Naive B cell (primary cell): ENCODE results near the gene RAD51AP2. TPM values are rescaled to one million over a fixed set of nuclear protein-coding genes. Genes with fewer than 3 reads are reported as not detected.
"Not testable (repeated sequence)": the region's sequence is repeated elsewhere in the genome, so short reads cannot be mapped to it uniquely, and the experiment has no call there.

Experiments
- ATAC-seq, 2 donors: fragments of 150-1000 bp; cut with Tn5 transposase; 2 replicates each; pipeline ENCODE4 v1.10.0; 2021; ENCODE audit warnings: low read depth in 2 of 2, mild to moderate bottlenecking in 2 of 2, moderate library complexity in 2 of 2
- DNase-seq: peaks from one replicate; pipeline ENCODE4 v3.0.0; 2022
- H3K27ac Mint-ChIP-seq, 6 donors: one replicate each; pipeline ENCODE4 v1.8.0; 2020 to 2022; ENCODE audit warnings: mild to moderate bottlenecking in 6 of 6, mixed read lengths in 6 of 6, moderate library complexity in 5 of 6, inconsistent platforms in 2 of 6
- H3K27me3 Mint-ChIP-seq, 3 donors: one replicate each; pipeline ENCODE4 v1.8.0; 2021 to 2022; ENCODE audit warnings: mixed read lengths in 3 of 3, mild to moderate bottlenecking in 1 of 3
- H3K36me3 Mint-ChIP-seq, 2 donors: one replicate each; pipeline ENCODE4 v1.8.0; 2020 to 2022; ENCODE audit warnings: mixed read lengths in 2 of 2, inconsistent platforms in 1 of 2, mild to moderate bottlenecking in 1 of 2
- H3K4me1 Mint-ChIP-seq, 3 donors: one replicate each; pipeline ENCODE4 v1.8.0; 2020 to 2022; ENCODE audit warnings: mixed read lengths in 3 of 3, inconsistent platforms in 1 of 3, mild to moderate bottlenecking in 1 of 3, moderate library complexity in 1 of 3
- H3K4me3 Mint-ChIP-seq, 8 donors: one replicate each; pipeline ENCODE4 v1.8.0; 2020 to 2022; ENCODE audit warnings: mild to moderate bottlenecking in 8 of 8, mixed read lengths in 8 of 8, moderate library complexity in 8 of 8, inconsistent platforms in 2 of 8
- H3K9me3 Mint-ChIP-seq, 7 donors: one replicate each; pipeline ENCODE4 v1.8.0; 2020 to 2022; ENCODE audit warnings: mixed read lengths in 7 of 7, mild to moderate bottlenecking in 5 of 7, inconsistent platforms in 2 of 7, moderate library complexity in 1 of 7
- polyA plus RNA-seq, 6 donors: library from polyadenylated mRNA; unstranded; fragments of 300-500 nt; fragmentation: Illumina TruSeq; gene quantifications; one replicate each; pipeline ENCODE4 v1.2.3, GENCODE V29; 2021; ENCODE audit warnings: low read depth in 6 of 6

Gene RAD51AP2
- polyA plus RNA-seq = not detected

- H3K27me3 Mint-ChIP-seq = peaks cover 26 to 48% (median 35%) of the 10 kb centered on the region in 3 donors
- peak; percentile 50 to 55 for ATAC-seq
- no peaks in the 10 kb centered on the region for H3K36me3 Mint-ChIP-seq
- H3K27ac Mint-ChIP-seq = peak within 1 kb of the TSS in 4 of 6 donors; percentile 21 to 77 (median 34)
- peaks cover 8 to 9% (median 9%) of the 10 kb centered on the region in 3 donors for H3K4me1 Mint-ChIP-seq
- H3K4me3 Mint-ChIP-seq = peak within 1 kb of the TSS in 5 of 8 donors; percentile 32 to 64 (median 54)
- DNase-seq = peak; percentile 9
- peaks cover 0 to 3% (median 1%) of the 10 kb centered on the region in 7 donors for H3K9me3 Mint-ChIP-seq
Observed at GRCh38 chr2:17518212-17519154, at the start of gene RAD51AP2. RAD51AP2 (minus strand) TSS chr2:17518440; CDS start chr2:17518415, 25 bp downstream.

- ATAC-seq, H3K36me3 Mint-ChIP-seq, H3K4me1 Mint-ChIP-seq, DNase-seq, H3K4me3 Mint-ChIP-seq, H3K27ac Mint-ChIP-seq: not testable (repeated sequence)
- Mint-ChIP-seq H3K27me3 (peaks cover 8 to 26% (median 13%) of the 10 kb centered on the region in 3 donors), H3K9me3 (peaks cover 0 to 11% (median 4%) of the 10 kb centered on the region in 7 donors)
Observed at GRCh38 chr2:17565726-17566125, 47.5 kb upstream of the RAD51AP2 start.

GRCh38 chr2:17558878-17559277, 40.6 kb upstream of the RAD51AP2 start:
- H3K27ac Mint-ChIP-seq = no peak overlapping the region
- no peak overlapping the region for H3K4me3 Mint-ChIP-seq
- H3K4me1 Mint-ChIP-seq = no peaks in the 10 kb centered on the region
- DNase-seq = no peak
- no peak for ATAC-seq
- peaks cover 0 to 2% (median 0%) of the 10 kb centered on the region in 7 donors for H3K9me3 Mint-ChIP-seq
- H3K36me3 Mint-ChIP-seq = no peaks in the 10 kb centered on the region
- peaks cover 14 to 23% (median 20%) of the 10 kb centered on the region in 3 donors for H3K27me3 Mint-ChIP-seq

GRCh38 chr2:17558053-17558452, 39.8 kb upstream of the RAD51AP2 start:
- H3K9me3 Mint-ChIP-seq = peaks cover 0 to 2% (median 0%) of the 10 kb centered on the region in 7 donors
- no peak overlapping the region for H3K27ac Mint-ChIP-seq
- DNase-seq = no peak
- H3K27me3 Mint-ChIP-seq = peaks cover 13 to 20% (median 20%) of the 10 kb centered on the region in 3 donors
- no peaks in the 10 kb centered on the region for H3K4me1 Mint-ChIP-seq
- no peaks in the 10 kb centered on the region for H3K36me3 Mint-ChIP-seq
- no peak overlapping the region for H3K4me3 Mint-ChIP-seq
- no peak for ATAC-seq

GRCh38 chr2:17557596-17557995, 39.4 kb upstream of the RAD51AP2 start:
- DNase-seq = no peak
- no peaks in the 10 kb centered on the region for H3K4me1 Mint-ChIP-seq
- no peak for ATAC-seq
- H3K27ac Mint-ChIP-seq = no peak overlapping the region
- H3K9me3 Mint-ChIP-seq = peaks cover 0 to 2% (median 0%) of the 10 kb centered on the region in 7 donors
- H3K36me3 Mint-ChIP-seq = no peaks in the 10 kb centered on the region
- peaks cover 8 to 21% (median 20%) of the 10 kb centered on the region in 3 donors for H3K27me3 Mint-ChIP-seq
- H3K4me3 Mint-ChIP-seq = no peak overlapping the region

GRCh38 chr2:17555150-17555549, 36.9 kb upstream of the RAD51AP2 start:
- ATAC-seq = no peak
- Mint-ChIP-seq H3K4me3 (no peak overlapping the region), H3K9me3 (peaks cover 0 to 6% (median 0%) of the 10 kb centered on the region in 7 donors), H3K27me3 (peaks cover 14 to 20% (median 16%) of the 10 kb centered on the region in 3 donors), H3K27ac (no peak overlapping the region), H3K36me3 (no peaks in the 10 kb centered on the region), H3K4me1 (no peaks in the 10 kb centered on the region)
- DNase-seq = no peak

- H3K9me3 Mint-ChIP-seq = peaks cover 0 to 6% (median 0%) of the 10 kb centered on the region in 7 donors
- no peak for ATAC-seq
- no peak for DNase-seq
- no peaks in the 10 kb centered on the region for H3K4me1 Mint-ChIP-seq
- H3K27ac Mint-ChIP-seq = no peak overlapping the region
- no peaks in the 10 kb centered on the region for H3K36me3 Mint-ChIP-seq
- no peak overlapping the region for H3K4me3 Mint-ChIP-seq
- H3K27me3 Mint-ChIP-seq = peaks cover 24 to 34% (median 31%) of the 10 kb centered on the region in 3 donors
Observed at GRCh38 chr2:17550907-17551306, 32.7 kb upstream of the RAD51AP2 start.

- no peak for ATAC-seq
- H3K4me1 Mint-ChIP-seq = no peaks in the 10 kb centered on the region
Observed at GRCh38 chr2:17547737-17548136, 29.5 kb upstream of the RAD51AP2 start.

GRCh38 chr2:17547237-17547636, 29.0 kb upstream of the RAD51AP2 start:
- Mint-ChIP-seq H3K4me1 (no peaks in the 10 kb centered on the region), H3K9me3 (peaks cover 0 to 6% (median 0%) of the 10 kb centered on the region in 7 donors), H3K27me3 (peaks cover 43 to 56% (median 45%) of the 10 kb centered on the region in 3 donors), H3K4me3 (no peak overlapping the region), H3K36me3 (no peaks in the 10 kb centered on the region), H3K27ac (no peak overlapping the region)
- ATAC-seq = no peak
- no peak for DNase-seq

More at GRCh38 chr2:17547737-17548136, 29.5 kb upstream of the RAD51AP2 start:
- no peak overlapping the region for H3K27ac Mint-ChIP-seq
- H3K27me3 Mint-ChIP-seq = peaks cover 40 to 51% (median 41%) of the 10 kb centered on the region in 3 donors
- peaks cover 0 to 6% (median 0%) of the 10 kb centered on the region in 7 donors for H3K9me3 Mint-ChIP-seq
- no peak overlapping the region for H3K4me3 Mint-ChIP-seq
- no peaks in the 10 kb centered on the region for H3K36me3 Mint-ChIP-seq
- no peak for DNase-seq

GRCh38 chr2:17545680-17546613, 27.7 kb upstream of the RAD51AP2 start:
- no peak overlapping the region for H3K27ac Mint-ChIP-seq
- DNase-seq (no peak), ATAC-seq (no peak)
- H3K4me3 Mint-ChIP-seq = no peak overlapping the region
- H3K27me3 Mint-ChIP-seq = peaks cover 47 to 61% (median 56%) of the 10 kb centered on the region in 3 donors
- H3K36me3 Mint-ChIP-seq = no peaks in the 10 kb centered on the region
- H3K9me3 Mint-ChIP-seq = peaks cover 0 to 2% (median 0%) of the 10 kb centered on the region in 7 donors
- H3K4me1 Mint-ChIP-seq = peaks cover 1 to 6% (median 3%) of the 10 kb centered on the region in 3 donors

- H3K4me3 Mint-ChIP-seq = no peak overlapping the region
- DNase-seq (no peak), ATAC-seq (no peak)
- H3K27ac Mint-ChIP-seq = no peak overlapping the region
- H3K27me3 Mint-ChIP-seq = peaks cover 50 to 70% (median 66%) of the 10 kb centered on the region in 3 donors
- H3K9me3 Mint-ChIP-seq = peaks cover 0 to 4% (median 0%) of the 10 kb centered on the region in 7 donors
- peaks cover 8 to 14% (median 11%) of the 10 kb centered on the region in 3 donors for H3K4me1 Mint-ChIP-seq
- no peaks in the 10 kb centered on the region for H3K36me3 Mint-ChIP-seq
Observed at GRCh38 chr2:17544256-17544655, 26.0 kb upstream of the RAD51AP2 start.

GRCh38 chr2:17543848-17544247, 25.6 kb upstream of the RAD51AP2 start:
- Mint-ChIP-seq H3K9me3 (peaks cover 0 to 4% (median 0%) of the 10 kb centered on the region in 7 donors), H3K27ac (peak overlapping the region in 1 of 6 donors; percentile 49), H3K4me3 (no peak overlapping the region), H3K27me3 (peaks cover 48 to 70% (median 62%) of the 10 kb centered on the region in 3 donors), H3K36me3 (no peaks in the 10 kb centered on the region), H3K4me1 (peaks cover 8 to 14% (median 11%) of the 10 kb centered on the region in 3 donors)
- DNase-seq (no peak), ATAC-seq (no peak)
